ENCODE results near the gene ISL2. TPM values are rescaled to one million over a fixed set of nuclear protein-coding genes. Genes with fewer than 3 reads are reported as not detected.

ISL2 gene
- total RNA-seq, 2 donors from 2014 or later: 0.51 to 0.66 TPM

DNA sequence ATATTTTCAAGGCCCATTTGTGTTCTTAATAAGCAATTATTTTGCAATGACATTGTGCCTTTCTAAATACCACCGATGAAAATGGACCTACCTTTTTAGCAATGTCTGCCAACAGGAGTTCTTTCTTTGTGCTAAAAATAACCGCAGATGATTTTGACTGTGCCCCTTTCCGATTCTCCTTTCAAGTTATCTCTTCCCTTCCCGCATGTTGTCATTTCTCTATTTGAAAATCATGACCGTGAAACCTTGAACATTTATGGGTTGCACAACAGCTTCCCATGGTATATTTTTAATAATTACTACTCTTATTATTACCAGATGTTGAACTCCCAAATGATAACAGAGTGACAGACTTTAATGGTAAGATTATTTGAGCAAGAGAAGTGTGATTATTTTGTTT is 15.0 kb upstream of the ISL2 start:
- no peaks in the 10 kb centered on the region for H3K4me1 ChIP-seq (ENCODE audit: control insufficient read depth, insufficient read depth, low read length)
- H3K4me1 Mint-ChIP-seq: no peaks in the 10 kb centered on the region
- peaks cover 21% of the 10 kb centered on the region for H3K27me3 ChIP-seq (ENCODE audit: control insufficient read depth, insufficient read depth, low read length, poor library complexity, severe bottlenecking)
- no peak for DNase-seq
- H3K9ac ChIP-seq (ENCODE audit: extremely low read depth, low read length, poor library complexity, severe bottlenecking): no peak overlapping the region
- no peaks in the 10 kb centered on the region for H3K36me3 ChIP-seq (ENCODE audit: control insufficient read depth, insufficient read depth, low read length)
- H3K9me3 ChIP-seq (ENCODE audit: control insufficient read depth, low read length): no peaks in the 10 kb centered on the region
- TF ChIP-seq, protein P1, sequence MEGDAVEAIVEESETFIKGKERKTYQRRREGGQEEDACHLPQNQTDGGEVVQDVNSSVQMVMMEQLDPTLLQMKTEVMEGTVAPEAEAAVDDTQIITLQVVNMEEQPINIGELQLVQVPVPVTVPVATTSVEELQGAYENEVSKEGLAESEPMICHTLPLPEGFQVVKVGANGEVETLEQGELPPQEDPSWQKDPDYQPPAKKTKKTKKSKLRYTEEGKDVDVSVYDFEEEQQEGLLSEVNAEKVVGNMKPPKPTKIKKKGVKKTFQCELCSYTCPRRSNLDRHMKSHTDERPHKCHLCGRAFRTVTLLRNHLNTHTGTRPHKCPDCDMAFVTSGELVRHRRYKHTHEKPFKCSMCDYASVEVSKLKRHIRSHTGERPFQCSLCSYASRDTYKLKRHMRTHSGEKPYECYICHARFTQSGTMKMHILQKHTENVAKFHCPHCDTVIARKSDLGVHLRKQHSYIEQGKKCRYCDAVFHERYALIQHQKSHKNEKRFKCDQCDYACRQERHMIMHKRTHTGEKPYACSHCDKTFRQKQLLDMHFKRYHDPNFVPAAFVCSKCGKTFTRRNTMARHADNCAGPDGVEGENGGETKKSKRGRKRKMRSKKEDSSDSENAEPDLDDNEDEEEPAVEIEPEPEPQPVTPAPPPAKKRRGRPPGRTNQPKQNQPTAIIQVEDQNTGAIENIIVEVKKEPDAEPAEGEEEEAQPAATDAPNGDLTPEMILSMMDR (conservative IDR thresholded peaks at IDR 0.05): no peak
- H3K27ac Mint-ChIP-seq: no peak overlapping the region
- no peak overlapping the region for H3K4me3 ChIP-seq (ENCODE audit: low read length)
- H3K27ac ChIP-seq (ENCODE audit: low read depth, low read length): no peak overlapping the region
- WGBS, 2 experiments (ENCODE audit: insufficient coverage in 1 of 2, insufficient read length in 1 of 2): 95% methylated on average over 4 to 5 of the region's 5 CpGs
- no peaks in the 10 kb centered on the region for H3K36me3 Mint-ChIP-seq (ENCODE audit: low read depth)
- H3K27me3 Mint-ChIP-seq (ENCODE audit: insufficient read depth): peaks cover 25% of the 10 kb centered on the region
- no peak overlapping the region for H3K4me3 Mint-ChIP-seq
- H3K9me3 Mint-ChIP-seq: no peaks in the 10 kb centered on the region

DNA sequence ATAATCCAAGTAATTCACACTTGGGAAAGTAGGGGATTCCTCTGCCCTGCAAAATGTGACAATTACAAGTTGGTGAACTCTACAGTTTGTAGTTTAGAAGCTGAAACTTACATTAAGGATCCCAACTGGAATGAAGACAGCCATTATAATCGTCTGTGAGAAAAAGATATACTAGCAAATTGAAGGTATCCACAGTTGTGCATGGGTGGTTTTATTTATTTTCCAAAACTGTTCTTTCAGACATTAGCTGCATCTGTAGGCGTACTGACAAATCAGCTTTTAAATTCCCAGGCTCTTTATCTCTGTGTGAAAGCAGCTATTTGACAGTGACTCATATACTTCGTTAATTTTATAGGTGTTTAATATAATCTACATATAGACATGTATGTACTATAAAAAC is 12.5 kb upstream of the ISL2 start:
- TF ChIP-seq, protein P1 (conservative IDR thresholded peaks at IDR 0.05): no peak
- Histone ChIP-seq H3K27ac (ENCODE audit: low read depth, low read length) (no peak overlapping the region), H3K27me3 (ENCODE audit: control insufficient read depth, insufficient read depth, low read length, poor library complexity, severe bottlenecking) (peaks cover 21% of the 10 kb centered on the region), H3K4me3 (ENCODE audit: low read length) (no peak overlapping the region), H3K4me1 (ENCODE audit: control insufficient read depth, insufficient read depth, low read length) (no peaks in the 10 kb centered on the region), H3K9me3 (ENCODE audit: control insufficient read depth, low read length) (no peaks in the 10 kb centered on the region), H3K36me3 (ENCODE audit: control insufficient read depth, insufficient read depth, low read length) (no peaks in the 10 kb centered on the region), H3K9ac (ENCODE audit: extremely low read depth, low read length, poor library complexity, severe bottlenecking) (no peak overlapping the region)
- DNase-seq: no peak
- 91 to 100% methylated on average over 2 of the region's 3 CpGs for WGBS, 2 experiments (ENCODE audit: insufficient coverage in 1 of 2, insufficient read length in 1 of 2)
- H3K27me3 Mint-ChIP-seq (ENCODE audit: insufficient read depth): peaks cover 38% of the 10 kb centered on the region
- H3K4me1 Mint-ChIP-seq: no peaks in the 10 kb centered on the region
- no peak overlapping the region for H3K27ac Mint-ChIP-seq
- H3K4me3 Mint-ChIP-seq: no peak overlapping the region
- no peaks in the 10 kb centered on the region for H3K36me3 Mint-ChIP-seq (ENCODE audit: low read depth)
- H3K9me3 Mint-ChIP-seq: no peaks in the 10 kb centered on the region

GRCh38 chr15:76325704-76326103 is 10.9 kb upstream of the ISL2 start:
- Mint-ChIP-seq H3K4me1 (peaks cover 10% of the 10 kb centered on the region), H3K9me3 (no peaks in the 10 kb centered on the region), H3K27ac (no peak overlapping the region), H3K36me3 (ENCODE audit: low read depth) (no peaks in the 10 kb centered on the region), H3K4me3 (no peak overlapping the region), H3K27me3 (ENCODE audit: insufficient read depth) (peaks cover 40% of the 10 kb centered on the region)
- Histone ChIP-seq H3K36me3 (ENCODE audit: control insufficient read depth, insufficient read depth, low read length) (no peaks in the 10 kb centered on the region), H3K9me3 (ENCODE audit: control insufficient read depth, low read length) (no peaks in the 10 kb centered on the region), H3K9ac (ENCODE audit: extremely low read depth, low read length, poor library complexity, severe bottlenecking) (no peak overlapping the region), H3K27ac (ENCODE audit: low read depth, low read length) (no peak overlapping the region), H3K27me3 (ENCODE audit: control insufficient read depth, insufficient read depth, low read length, poor library complexity, severe bottlenecking) (peaks cover 22% of the 10 kb centered on the region), H3K4me1 (ENCODE audit: control insufficient read depth, insufficient read depth, low read length) (no peaks in the 10 kb centered on the region), H3K4me3 (ENCODE audit: low read length) (no peak overlapping the region)
- WGBS, 2 experiments (ENCODE audit: insufficient coverage in 1 of 2, insufficient read length in 1 of 2): 91% methylated on average over 2 of the region's 2 CpGs; no CpG with 5 or more reads in 1 of the 2 experiments
- DNase-seq: no peak
- TF ChIP-seq, protein P1 (conservative IDR thresholded peaks at IDR 0.05): no peak

Data from endodermal cell (in vitro differentiated cells).